K562 (cell line): Measurements from ENCODE around the gene MLC1. TPM values are rescaled to one million over a fixed set of nuclear protein-coding genes. Genes with fewer than 3 reads are reported as not detected.

Source experiments
- BRF1 ChIP-seq: IDR thresholded peaks from 3 replicates; pipeline ENCODE4 v1.6.1; 2011; ENCODE audit warnings: borderline replicate concordance, mild to moderate bottlenecking; ENCODE audit not compliant: insufficient read length; ENCODE audit errors: extremely low read depth
- CBX1 ChIP-seq: sonication (generic); IDR thresholded peaks from 2 replicates; pipeline ENCODE4 v1.6.1; 2016; ENCODE audit warnings: antibody characterized with exemption, low read depth, mild to moderate bottlenecking
- CEBPG ChIP-seq, 3 experiments: fragments of 200-800 bp in 1 of 3; sonication (Bioruptor generic) in 1 of 3; sonication (generic) in 1 of 3; formaldehyde crosslinking in 1 of 3; IDR thresholded peaks in 2 of 3; conservative IDR thresholded peaks in 1 of 3; 2 replicates each; pipeline versions ENCODE4 v1.6.1 to v1.8.0; 2016 to 2022; ENCODE audit warnings: missing compliant biosample characterization in 2 of 3, missing genetic modification characterization in 2 of 3, mild to moderate bottlenecking in 1 of 3, missing genetic modification reagents in 1 of 3
- CHD1 ChIP-seq: fragments of 200-600 bp; sonication (generic); IDR thresholded peaks from one replicate; pipeline ENCODE4 v1.6.1; 2012; ENCODE audit warnings: mild to moderate bottlenecking, moderate library complexity, low read length, inconsistent platforms
- DMBX1 ChIP-seq: fragments of 250-450 bp; sonication (Bioruptor Pico); IDR thresholded peaks from 2 replicates; pipeline ENCODE4 v1.8.0; 2022; ENCODE audit warnings: inconsistent platforms, mild to moderate bottlenecking, moderate library complexity, borderline replicate concordance
- ETV5 ChIP-seq: sonication (generic); formaldehyde crosslinking; IDR thresholded peaks from 2 replicates; pipeline ENCODE4 v1.4.0; 2020; ENCODE audit warnings: low read depth, mild to moderate bottlenecking, missing genetic modification reagents
- GTF2A2 ChIP-seq: IDR thresholded peaks from 2 replicates; pipeline ENCODE4 v1.6.1; 2016; ENCODE audit warnings: mild to moderate bottlenecking, missing genetic modification characterization, missing compliant biosample characterization
- GTF2F1 ChIP-seq: IDR thresholded peaks from 2 replicates; pipeline ENCODE4 v1.6.1; 2011; ENCODE audit warnings: low read depth, low read length, improper control_type of control experiment
- JUND ChIP-seq, 2 experiments: IDR thresholded peaks; 2 replicates in 1 of 2; 3 replicates in 1 of 2; pipeline ENCODE4 v1.6.1; 2011; ENCODE audit warnings: borderline replicate concordance in 2 of 2, low read depth in 2 of 2, low read length in 2 of 2, improper control_type of control experiment in 1 of 2, missing biosample characterization in 1 of 2, missing genetic modification characterization in 1 of 2, missing genetic modification reagents in 1 of 2
- KDM4B ChIP-seq, 2 experiments: fragments of 450-650 bp in 1 of 2; sonication (generic) in 1 of 2; IDR thresholded peaks; 2 replicates each; pipeline ENCODE4 v1.6.1; 2016 to 2017; ENCODE audit warnings: borderline replicate concordance in 2 of 2, antibody characterized with exemption in 1 of 2, low read depth in 1 of 2, mild to moderate bottlenecking in 1 of 2
- MIER1 ChIP-seq: fragments of 450-650 bp; IDR thresholded peaks from 2 replicates; pipeline ENCODE4 v1.6.1; 2016; ENCODE audit warnings: antibody characterized with exemption, mild to moderate bottlenecking, low read depth
- NFIC ChIP-seq: fragments of 450-650 bp; IDR thresholded peaks from 2 replicates; pipeline ENCODE4 v1.6.1; 2017; ENCODE audit warnings: mild to moderate bottlenecking, inconsistent platforms
- NFXL1 ChIP-seq: fragments of 450-650 bp; formaldehyde crosslinking; IDR thresholded peaks from 2 replicates; pipeline ENCODE4 v1.4.0; 2021; ENCODE audit warnings: mild to moderate bottlenecking
- NR2C1 ChIP-seq, 2 experiments: fragments of 450-650 bp; IDR thresholded peaks; 2 replicates each; pipeline ENCODE4 v1.6.1; 2017; ENCODE audit warnings: mild to moderate bottlenecking in 2 of 2, antibody characterized with exemption in 1 of 2, inconsistent platforms in 1 of 2, missing compliant biosample characterization in 1 of 2, missing genetic modification characterization in 1 of 2
- NR4A1 ChIP-seq, 2 experiments: fragments of 250-450 bp in 1 of 2; fragments of 450-650 bp in 1 of 2; sonication (Bioruptor Pico) in 1 of 2; IDR thresholded peaks; 2 replicates each; pipeline versions ENCODE4 v1.4.0 to v1.6.1; 2016 to 2020; ENCODE audit warnings: mild to moderate bottlenecking in 2 of 2, missing compliant biosample characterization in 1 of 2, missing genetic modification characterization in 1 of 2, moderate library complexity in 1 of 2
- PATZ1 ChIP-seq: fragments of 250-450 bp; sonication (Bioruptor Pico); IDR thresholded peaks from 2 replicates; pipeline ENCODE4 v1.5.0; 2020; ENCODE audit warnings: mild to moderate bottlenecking, borderline replicate concordance
- POLR2AphosphoS2 ChIP-seq: IDR thresholded peaks from 2 replicates; pipeline ENCODE4 v1.6.1; 2012; ENCODE audit warnings: low read length, improper control_type of control experiment
- SIN3A ChIP-seq, 2 experiments: fragments of 150-350 bp in 1 of 2; IDR thresholded peaks; 2 replicates each; pipeline ENCODE4 v1.6.1; 2011 to 2016; ENCODE audit warnings: borderline replicate concordance in 2 of 2, low read depth in 2 of 2, low read length in 2 of 2, mild to moderate bottlenecking in 2 of 2, moderate library complexity in 2 of 2; ENCODE audit not compliant: control insufficient read depth in 1 of 2
- TCF7 ChIP-seq: sonication (generic); IDR thresholded peaks from 2 replicates; pipeline ENCODE4 v1.6.1; 2016; ENCODE audit warnings: antibody characterized with exemption, borderline replicate concordance
- U2AF1 ChIP-seq: fragments of 200-400 bp; formaldehyde crosslinking; optimal IDR thresholded peaks from 2 replicates; pipeline ENCODE3; 2017; ENCODE audit warnings: mild to moderate bottlenecking, low read depth, low read length, moderate library complexity
- ZC3H11A ChIP-seq: IDR thresholded peaks from 2 replicates; pipeline ENCODE4 v1.6.1; 2012; ENCODE audit warnings: low read depth, low read length, improper control_type of control experiment
- ZNF324 ChIP-seq: fragments of 250-450 bp; sonication (Bioruptor Pico); IDR thresholded peaks from 2 replicates; pipeline ENCODE4 v1.4.0; 2020; ENCODE audit warnings: mild to moderate bottlenecking
- ZNF431 ChIP-seq: sonication (generic); formaldehyde crosslinking; IDR thresholded peaks from 2 replicates; pipeline ENCODE4 v1.8.0; 2022; ENCODE audit warnings: mild to moderate bottlenecking, missing genetic modification reagents
- ZNF77 ChIP-seq: fragments of 250-450 bp; sonication (Bioruptor Pico); IDR thresholded peaks from 2 replicates; pipeline ENCODE4 v1.5.0; 2020
- polyA plus RNA-seq, 8 experiments: library from polyadenylated mRNA; depleted of rRNA in 4 of 8; stranded (reverse) in 5 of 8; unstranded in 3 of 8; fragments of >200 nt; fragmentation: Nextera tagmentation in 2 of 8; fragmentation: Illumina TruSeq in 1 of 8; extraction: Ambion mirVana in 2 of 8; extraction: Trizol in 1 of 8; gene quantifications; 2 replicates each; pipeline versions ENCODE4 v1.2.1 to v1.2.3, GENCODE V29; 2011 to 2014; ENCODE audit warnings: inconsistent platforms in 1 of 8, missing spikeins in 1 of 8
- total RNA-seq, 7 experiments: library from RNA; depleted of rRNA in 6 of 7; stranded (reverse); fragments of >200 nt in 6 of 7; fragmentation: Illumina TruSeq in 2 of 7; extraction: Trizol in 2 of 7; gene quantifications; 2 replicates each; pipeline versions ENCODE4 v1.2.1 to v1.2.3, GENCODE V29; 2011 to 2021; ENCODE audit warnings: low replicate concordance in 1 of 7
- TF ChIP-seq, protein P1 (sequence below): fragments of 250-450 bp; sonication (Bioruptor Pico); IDR thresholded peaks from 2 replicates; pipeline ENCODE4 v1.8.0; 2021; ENCODE audit warnings: moderate library complexity, mild to moderate bottlenecking, inconsistent platforms

The MLC1 gene
- total and polyA plus RNA-seq, 9 of the 15 experiments (the other 6 are each of a cell fraction or from before 2014, with no cell fraction given), result 0.06 to 0.98 (median 0.39) TPM

- TF ChIP-seq NR4A1 (CRISPR knock-in tag; IDR thresholded peaks at IDR 0.05) (no peak), NR4A1 (tag; IDR thresholded peaks at IDR 0.05) (no peak), POLR2AphosphoS2 (no peak), GTF2A2 (no peak), ZNF324 (no peak), ETV5 (no peak; the same call in 1 of the 2 replicates), NFXL1 (CRISPR knock-in tag) (no peak), KDM4B (IDR thresholded peaks at IDR 0.05; ENCODE audit: borderline replicate concordance in 2 of 2, low read depth in 1 of 2) (no peak), DMBX1 (CRISPR knock-in tag) (no peak), ZNF431 (CRISPR knock-in tag) (no peak), U2AF1 (no peak), MIER1 (no peak), PATZ1 (CRISPR knock-in tag) (no peak), BRF1 (no peak), CBX1 (no peak), NR2C1 (IDR thresholded peaks at IDR 0.05) (no peak), NR2C1 (tag; IDR thresholded peaks at IDR 0.05) (no peak), CHD1 (no peak), TCF7 (peak; percentile 98), ZC3H11A (no peak), GTF2F1 (no peak), SIN3A (IDR thresholded peaks at IDR 0.05; ENCODE audit: borderline replicate concordance in 2 of 2, control insufficient read depth in 1 of 2, low read depth in 2 of 2, low read length in 2 of 2) (peak in 1 of 2 experiments; percentile 44; a peak in 1 of 4 replicates), ZNF77 (CRISPR knock-in tag) (no peak), JUND (IDR thresholded peaks at IDR 0.05; ENCODE audit: borderline replicate concordance, low read depth, low read length) (peak; percentile 96), JUND (tag; IDR thresholded peaks at IDR 0.05; ENCODE audit: borderline replicate concordance, low read depth, low read length) (peak; percentile 96), NFIC (peak; percentile 75), CEBPG (CRISPR knock-in tag; IDR thresholded peaks at IDR 0.05) (peak; percentile 59; the same call in 1 of the 2 replicates), CEBPG (tag; conservative IDR thresholded peaks at IDR 0.05 in 1 of 2, IDR thresholded peaks at IDR 0.05 in 1 of 2) (peak; percentile 29 to 70; a peak in 3 of 4 replicates)
- TF ChIP-seq, protein P1, sequence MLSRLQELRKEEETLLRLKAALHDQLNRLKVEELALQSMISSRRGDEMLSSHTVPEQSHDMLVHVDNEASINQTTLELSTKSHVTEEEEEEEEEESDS (CRISPR knock-in tag), result no peak
These were observed 33.4 kb upstream of the MLC1 start (continued) for GRCh38 chr22:50118557-50119168.
